A549 (cell line): ENCODE measurements around the gene TMBIM1. TPM values are rescaled to one million over a fixed set of nuclear protein-coding genes. Genes with fewer than 3 reads are reported as not detected.

Experiments used
- ATAC-seq, 2 experiments: fragments of 200-7000 bp in 1 of 2; fragments of >200 bp in 1 of 2; cut with Nextera tagmentation in 1 of 2; cut with Tn5 transposase in 1 of 2; 3 replicates each; pipeline versions ENCODE4 v1.8.0 to v1.9.1; 2018 to 2020; ENCODE audit warnings: mild to moderate bottlenecking in 1 of 2, moderate library complexity in 1 of 2
- CTCF ChIA-PET: fragments of 300-600 bp; sonication (Branson Sonifier 250); formaldehyde crosslinking; extraction: SDS; loops from one replicate; lab custom pipeline; 2021; ENCODE audit warnings: antibody characterized with exemption, inconsistent platforms; lab: Yijun Ruan, JAX
- POLR2A ChIA-PET: fragments of 350-600 bp; formaldehyde crosslinking; extraction: SDS; loops from one replicate; lab custom pipeline; 2021; ENCODE audit warnings: antibody characterized with exemption, inconsistent platforms; lab: Yijun Ruan, JAX
- DNase-seq, 2 experiments: peaks; one replicate each; pipeline versions ENCODE4 v3.0.0 to v3.0.0-alpha.2; 2011 to 2016; ENCODE audit warnings: low read depth in 1 of 2, low spot score in 1 of 2
- FAIRE-seq: peaks from 2 replicates; lab custom pipeline; 2011; peaks lifted over from hg19 to GRCh38; lab: Jason Lieb, UNC
- H3K27ac ChIP-seq, 2 experiments: fragments of >200 bp; sonication (Bioruptor Twin); formaldehyde crosslinking; 3 replicates each; pipeline ENCODE4 v1.5.1; 2016 to 2017
- H3K4me1 ChIP-seq: fragments of >200 bp; sonication (Bioruptor Twin); formaldehyde crosslinking; 3 replicates; pipeline ENCODE4 v1.6.1; 2016
- H3K4me2 ChIP-seq: fragments of >200 bp; sonication (Bioruptor Twin); formaldehyde crosslinking; 3 replicates; pipeline ENCODE4 v1.6.1; 2016
- H3K4me3 ChIP-seq: fragments of >200 bp; sonication (Bioruptor Twin); formaldehyde crosslinking; 3 replicates; pipeline ENCODE4 v1.5.1; 2016
- H3K9me3 ChIP-seq: fragments of >200 bp; sonication (Bioruptor Twin); formaldehyde crosslinking; 3 replicates; pipeline ENCODE4 v1.6.1; 2016
- ATOH8 ChIP-seq: fragments of 250-450 bp; sonication (Bioruptor Pico); IDR thresholded peaks from 2 replicates; pipeline ENCODE4 v1.5.0; 2020; ENCODE audit warnings: low read depth, mild to moderate bottlenecking, moderate library complexity
- BCL3 ChIP-seq: fragments of >200 bp; sonication (Bioruptor Twin); formaldehyde crosslinking; IDR thresholded peaks from 3 replicates; pipeline ENCODE4 v1.6.1; 2016
- BHLHE40 ChIP-seq: IDR thresholded peaks from 2 replicates; pipeline ENCODE4 v1.6.1; 2012; ENCODE audit warnings: low read depth, low read length, inconsistent platforms
- CBX2 ChIP-seq: fragments of 200-600 bp; sonication (generic); IDR thresholded peaks from 2 replicates; pipeline ENCODE4 v1.6.1; 2016; ENCODE audit warnings: low read depth, mild to moderate bottlenecking, borderline replicate concordance
- CEBPB ChIP-seq, 2 experiments: fragments of >200 bp in 1 of 2; sonication (Bioruptor Twin) in 1 of 2; formaldehyde crosslinking in 1 of 2; IDR thresholded peaks; 2 replicates each; pipeline ENCODE4 v1.6.1; 2012 to 2016
- EHMT2 ChIP-seq: fragments of 200-600 bp; sonication (generic); IDR thresholded peaks from 2 replicates; pipeline ENCODE4 v1.6.1; 2016; ENCODE audit warnings: antibody characterized with exemption, low read depth, mild to moderate bottlenecking, moderate library complexity
- EP300 ChIP-seq, 2 experiments: fragments of >200 bp; sonication (Bioruptor Twin); formaldehyde crosslinking; IDR thresholded peaks; 2 replicates in 1 of 2; 3 replicates in 1 of 2; pipeline ENCODE4 v1.6.1; 2016 to 2017
- FOSB ChIP-seq: fragments of 250-450 bp; sonication (Bioruptor Pico); IDR thresholded peaks from 2 replicates; pipeline ENCODE4 v1.5.0; 2020; ENCODE audit warnings: mild to moderate bottlenecking, moderate library complexity
- FOSL2 ChIP-seq, 2 experiments: fragments of 450-650 bp in 1 of 2; fragments of >200 bp in 1 of 2; sonication (Bioruptor Twin) in 1 of 2; formaldehyde crosslinking; IDR thresholded peaks; 2 replicates each; pipeline versions ENCODE4 v1.5.0 to v1.6.1; 2016 to 2020; ENCODE audit warnings: mild to moderate bottlenecking in 1 of 2, moderate library complexity in 1 of 2
- FOXS1 ChIP-seq: fragments of 250-450 bp; sonication (Bioruptor Pico); IDR thresholded peaks from 2 replicates; pipeline ENCODE4 v1.5.0; 2020; ENCODE audit warnings: mild to moderate bottlenecking, moderate library complexity
- GATA3 ChIP-seq: IDR thresholded peaks from 2 replicates; pipeline ENCODE4 v1.6.1; 2012; ENCODE audit warnings: borderline replicate concordance
- JUN ChIP-seq, 2 experiments: fragments of >200 bp; sonication (Bioruptor Twin); formaldehyde crosslinking; IDR thresholded peaks; 2 replicates in 1 of 2; 3 replicates in 1 of 2; pipeline ENCODE4 v1.6.1; 2016 to 2017
- MAZ ChIP-seq: fragments of 150-350 bp; IDR thresholded peaks from 2 replicates; pipeline ENCODE4 v1.6.1; 2014; ENCODE audit warnings: antibody characterized with exemption, low read depth, low read length, borderline replicate concordance
- MYC ChIP-seq: IDR thresholded peaks from 2 replicates; pipeline ENCODE4 v1.6.1; 2012; ENCODE audit warnings: mild to moderate bottlenecking, inconsistent platforms, low read length, improper control_type of control experiment, borderline replicate concordance
- NFE2L2 ChIP-seq: fragments of 150-350 bp; conservative IDR thresholded peaks from 2 replicates; pipeline ENCODE4 v1.6.1; 2014; ENCODE audit warnings: low read length
- NR3C1 ChIP-seq: fragments of >200 bp; sonication (Bioruptor Twin); formaldehyde crosslinking; IDR thresholded peaks from 3 replicates; pipeline ENCODE4 v1.6.1; 2017
- PHF8 ChIP-seq: fragments of 200-600 bp; sonication (generic); IDR thresholded peaks from 2 replicates; pipeline ENCODE4 v1.6.1; 2016; ENCODE audit warnings: low read depth, mild to moderate bottlenecking, antibody characterized with exemption, moderate library complexity, borderline replicate concordance
- POLR2A ChIP-seq: IDR thresholded peaks from 2 replicates; pipeline ENCODE4 v1.6.1; 2012; ENCODE audit warnings: mild to moderate bottlenecking, low read length
- POLR2AphosphoS2 ChIP-seq: conservative IDR thresholded peaks from 2 replicates; pipeline ENCODE4 v1.6.1; 2012; ENCODE audit warnings: low read length, improper control_type of control experiment, inconsistent platforms
- REST ChIP-seq: fragments of 200-600 bp; sonication (generic); IDR thresholded peaks from 2 replicates; pipeline ENCODE4 v1.6.1; 2016; ENCODE audit warnings: antibody characterized with exemption, mild to moderate bottlenecking, moderate library complexity
- TFCP2L1 ChIP-seq: fragments of 250-450 bp; sonication (Bioruptor Pico); IDR thresholded peaks from 2 replicates; pipeline ENCODE4 v1.5.0; 2021; ENCODE audit warnings: mild to moderate bottlenecking
- USF2 ChIP-seq: fragments of 450-650 bp; IDR thresholded peaks from 2 replicates; pipeline ENCODE4 v1.6.1; 2014; ENCODE audit warnings: antibody characterized with exemption
- ZFP36 ChIP-seq: fragments of 450-650 bp; IDR thresholded peaks from 2 replicates; pipeline ENCODE4 v1.6.1; 2014; ENCODE audit warnings: borderline replicate concordance; ENCODE audit not compliant: partially characterized antibody
- ZNF302 ChIP-seq: fragments of 250-450 bp; sonication (Bioruptor Pico); IDR thresholded peaks from 2 replicates; pipeline ENCODE4 v1.9.0; 2021; ENCODE audit warnings: inconsistent platforms, mild to moderate bottlenecking, moderate library complexity
- WGBS: methylation state at CpG from one replicate; pipeline ENCODE4 v1.1.6; 2017; ENCODE audit errors: missing lambda C conversion rate; 5-methylcytosine and 5-hydroxymethylcytosine counted together
- polyA plus RNA-seq, 4 experiments: library from polyadenylated mRNA; depleted of rRNA in 3 of 4; stranded (reverse); fragments of >200 nt; fragmentation: RNase III in 1 of 4; extraction: RNeasy Plus Mini Kit Qiagen cat#74134 plus additional on column Dnase treatment in 1 of 4; gene quantifications; 2 replicates in 3 of 4; 3 replicates in 1 of 4; pipeline ENCODE4 v1.2.3, GENCODE V29; 2011 to 2017
- TF ChIP-seq, protein P1 (sequence below): IDR thresholded peaks from 2 replicates; pipeline ENCODE4 v1.6.1; 2012

The TMBIM1 gene
- polyA plus RNA-seq, 2 of the 4 experiments (the other 2 are of a cell fraction) = 61.4 to 70.4 TPM

DNA sequence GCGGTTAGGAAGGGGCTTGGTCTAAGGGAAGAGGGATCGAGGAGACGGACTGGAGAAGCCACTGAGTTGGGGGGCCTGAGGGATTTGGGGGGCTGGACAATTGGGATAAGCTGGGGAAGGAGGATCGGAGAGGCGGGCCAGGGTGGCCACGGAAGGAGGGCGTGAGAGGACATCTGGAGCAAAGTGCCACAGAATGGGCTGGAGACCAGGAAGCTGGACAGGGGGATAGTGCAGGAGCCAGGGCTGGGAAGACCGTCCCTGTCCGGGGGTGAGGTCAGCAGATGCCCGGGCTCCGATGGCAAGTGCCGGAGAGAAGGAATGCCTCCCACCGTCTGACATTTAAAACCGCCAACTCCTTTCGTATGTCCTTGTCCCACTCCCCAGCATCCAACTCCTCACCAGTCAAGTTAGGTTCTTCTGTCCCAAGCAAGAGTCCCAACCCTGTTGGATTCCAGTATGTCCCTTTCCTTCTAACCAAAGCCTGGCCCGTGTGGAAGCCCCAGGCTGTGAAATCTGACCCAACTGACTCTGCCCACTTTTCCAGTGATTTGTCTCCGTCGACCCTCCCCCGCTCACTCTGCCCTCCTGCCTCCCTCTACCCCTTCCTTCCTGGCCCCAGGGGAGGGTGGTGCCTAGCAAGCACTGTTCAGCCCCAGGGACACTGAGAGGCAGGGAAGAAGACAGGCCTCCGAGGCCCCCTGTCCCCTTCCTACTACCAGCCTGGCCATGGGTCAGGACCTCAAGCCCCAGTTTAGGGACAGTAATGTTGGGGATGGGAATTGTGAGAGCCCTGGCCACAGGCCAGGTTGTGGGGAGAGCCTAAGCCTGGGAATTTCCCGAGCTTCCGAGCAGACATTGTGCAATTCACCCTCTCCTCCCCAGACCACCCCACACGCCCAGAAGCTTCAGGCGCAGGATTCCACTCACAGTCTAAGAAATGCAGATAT, 31.5 kb upstream of the TMBIM1 start:
- POLR2A ChIA-PET = interaction anchor here (0.6 to 1.8 kb wide), 5 partner anchors 19 to 209 kb away, joined by 3 to 5 read pairs (median 3); partner anchors contain the start of gene CATIP
- 4% methylated on average over 21 of the region's 24 CpGs for WGBS
- ATAC-seq = peak; percentile 63 to 67
- peak overlapping the region; percentile 89 for H3K4me2 ChIP-seq
- H3K27ac ChIP-seq = peak overlapping the region; percentile 93 to 98
- peak overlapping the region; percentile 82 for H3K4me3 ChIP-seq
- CTCF ChIA-PET = interaction anchor here (0.7 to 6.3 kb wide), 5 partner anchors 17 to 33 kb away, joined by 3 to 28 read pairs (median 4); partner anchors contain the start of gene CATIP
- TF ChIP-seq PHF8 (no peak), FOSL2 (IDR thresholded peaks at IDR 0.05) (no peak), FOSL2 (CRISPR knock-in tag; IDR thresholded peaks at IDR 0.05) (0 out of 2 replicates have a peak, but pooled peaks have one; percentile 7), CEBPB (IDR thresholded peaks at IDR 0.05) (peak; percentile 78 to 91; a peak in 3 of 4 replicates), BCL3 (0 out of 3 replicates have a peak, but pooled peaks have one; percentile 8)
- TF ChIP-seq, all 56 proteins: peak for 3
- H3K4me1 ChIP-seq = peaks cover 32% of the 10 kb centered on the region
- no peaks in the 10 kb centered on the region for H3K9me3 ChIP-seq
- DNase-seq (peak; percentile 13 to 58), FAIRE-seq (no peak)

GRCh38 chr2:218322768-218323525, 30.6 kb upstream of the TMBIM1 start:
- WGBS = 3% methylated on average over 8 of the region's 69 CpGs
- ChIA-PET CTCF (interaction anchor here (0.6 to 6.3 kb wide), 8 partner anchors 16 to 364 kb away, joined by 3 to 28 read pairs (median 4); partner anchors contain the start of gene CATIP), POLR2A (interaction anchor here (0.6 to 1.8 kb wide), 7 partner anchors 20 to 210 kb away, joined by 3 to 5 read pairs (median 3); partner anchors contain the start of genes AAMP, CATIP and PNKD)
- peak; percentile 80 to 85 for ATAC-seq
- no peak for FAIRE-seq
- Histone ChIP-seq H3K9me3 (no peaks in the 10 kb centered on the region), H3K4me3 (peak overlapping the region; percentile 82), H3K4me1 (peaks cover 32% of the 10 kb centered on the region), H3K27ac (peak overlapping the region; percentile 93 to 98), H3K4me2 (peak overlapping the region; percentile 89)
- DNase-seq = peak; percentile 84 to 91
- TF ChIP-seq JUN (IDR thresholded peaks at IDR 0.05) (peak; percentile 25 to 37; a peak in 3 of 5 replicates), ATOH8 (no peak), FOSB (CRISPR knock-in tag) (no peak), CEBPB (IDR thresholded peaks at IDR 0.05) (no peak), ZFP36 (no peak), POLR2A (peak; percentile 55), GATA3 (no peak), NFE2L2 (no peak), MYC (peak; percentile 81; the same call in 1 of the 2 replicates), BHLHE40 (0 out of 2 replicates have a peak, but pooled peaks have one; percentile 26), EP300 (IDR thresholded peaks at IDR 0.05) (no peak), TFCP2L1 (no peak), POLR2AphosphoS2 (no peak), FOXS1 (CRISPR knock-in tag) (no peak), ZNF302 (CRISPR knock-in tag) (no peak), EHMT2 (no peak), REST (no peak), CBX2 (no peak), MAZ (no peak), NR3C1 (no peak), USF2 (peak; percentile 13; the same call in 1 of the 2 replicates)
- TF ChIP-seq, protein P1, sequence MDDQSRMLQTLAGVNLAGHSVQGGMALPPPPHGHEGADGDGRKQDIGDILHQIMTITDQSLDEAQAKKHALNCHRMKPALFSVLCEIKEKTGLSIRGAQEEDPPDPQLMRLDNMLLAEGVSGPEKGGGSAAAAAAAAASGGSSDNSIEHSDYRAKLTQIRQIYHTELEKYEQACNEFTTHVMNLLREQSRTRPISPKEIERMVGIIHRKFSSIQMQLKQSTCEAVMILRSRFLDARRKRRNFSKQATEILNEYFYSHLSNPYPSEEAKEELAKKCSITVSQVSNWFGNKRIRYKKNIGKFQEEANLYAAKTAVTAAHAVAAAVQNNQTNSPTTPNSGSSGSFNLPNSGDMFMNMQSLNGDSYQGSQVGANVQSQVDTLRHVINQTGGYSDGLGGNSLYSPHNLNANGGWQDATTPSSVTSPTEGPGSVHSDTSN = 0 out of 2 replicates have a peak, but pooled peaks have one; percentile 17
